Peyer's patch (tissue), 4 donors: ENCODE measurements around the gene SCN1B. TPM values are rescaled to one million over a fixed set of nuclear protein-coding genes. Genes with fewer than 3 reads are reported as not detected.

Experiments
- DNase-seq, 3 donors: peaks; one replicate each; pipeline ENCODE4 v3.0.0-alpha.2; 2017 to 2019
- H3K27ac ChIP-seq, 4 donors: fragments of 200-600 bp; sonication (generic); one replicate each; pipeline ENCODE4 v1.5.1; 2016 to 2019
- H3K27me3 ChIP-seq, 2 donors: fragments of 200-600 bp; sonication (generic); one replicate each; pipeline ENCODE4 v1.5.1; 2019
- H3K36me3 ChIP-seq, 3 donors: fragments of 200-600 bp; sonication (generic); one replicate each; pipeline ENCODE4 v1.5.1; 2016 to 2019
- H3K4me1 ChIP-seq, 4 donors: fragments of 200-600 bp; sonication (generic); one replicate each; pipeline ENCODE4 v1.5.1; 2016 to 2019
- H3K4me3 ChIP-seq, 4 donors: fragments of 200-600 bp; sonication (generic); 1 replicate in 3 of 4; 2 replicates in 1 of 4; pipeline ENCODE4 v1.5.1; 2016 to 2019; ENCODE audit warnings: mild to moderate bottlenecking in 1 of 4
- H3K9me3 ChIP-seq, 4 donors: fragments of 200-600 bp; sonication (generic); one replicate each; pipeline ENCODE4 v1.5.1; 2016 to 2019; ENCODE audit warnings: mild to moderate bottlenecking in 1 of 4
- POLR2A ChIP-seq, 2 donors: fragments of 450-650 bp; IDR thresholded peaks; one replicate each; pipeline ENCODE4 v1.5.1; 2017; ENCODE audit warnings: antibody characterized with exemption in 2 of 2, mild to moderate bottlenecking in 2 of 2, moderate library complexity in 2 of 2
- total RNA-seq, 4 donors: library from RNA; depleted of rRNA; stranded (reverse); fragments of >200 nt; gene quantifications; one replicate each; pipeline ENCODE4 v1.1.0, GENCODE V29; 2016
- TF ChIP-seq, protein P1 (sequence below), 6 experiments: fragments of 450-650 bp in 4 of 6; fragments of 200-600 bp in 2 of 6; sonication (generic) in 1 of 6; IDR thresholded peaks; one replicate each; pipeline ENCODE4 v1.5.1; 2017 to 2019; ENCODE audit warnings: antibody characterized with exemption in 6 of 6, mild to moderate bottlenecking in 3 of 6, moderate library complexity in 1 of 6

The SCN1B gene
- total RNA-seq, 4 donors from 2014 or later = 2.8 to 9.1 (median 5.1) TPM

DNA sequence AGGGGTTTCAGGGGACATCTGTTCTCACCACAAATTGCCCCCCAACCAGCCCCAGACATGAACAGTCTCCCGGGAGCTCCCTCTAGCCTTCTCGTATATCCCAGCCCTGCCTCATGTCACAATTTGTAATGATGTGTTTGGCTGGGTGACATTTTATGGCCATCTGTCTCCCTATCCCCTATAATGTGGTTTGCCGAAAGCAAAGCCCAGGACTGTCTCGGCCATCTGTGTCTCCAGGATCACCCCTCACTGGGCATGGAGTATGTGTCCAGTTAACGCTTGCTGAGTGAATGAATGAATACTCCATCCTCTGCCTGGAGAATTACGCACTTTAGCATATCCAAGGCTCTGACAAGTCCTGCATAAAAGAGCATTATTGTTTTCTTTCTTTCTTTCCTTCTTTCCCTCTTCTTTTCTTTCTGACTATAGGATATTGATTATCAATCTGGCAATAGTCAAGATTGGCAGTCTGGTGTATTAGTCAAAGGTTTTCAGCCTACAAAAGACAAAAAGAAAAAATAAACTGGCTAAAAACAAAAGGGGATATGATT lies 26.3 kb downstream of the SCN1B start:
- TF ChIP-seq, protein P1, sequence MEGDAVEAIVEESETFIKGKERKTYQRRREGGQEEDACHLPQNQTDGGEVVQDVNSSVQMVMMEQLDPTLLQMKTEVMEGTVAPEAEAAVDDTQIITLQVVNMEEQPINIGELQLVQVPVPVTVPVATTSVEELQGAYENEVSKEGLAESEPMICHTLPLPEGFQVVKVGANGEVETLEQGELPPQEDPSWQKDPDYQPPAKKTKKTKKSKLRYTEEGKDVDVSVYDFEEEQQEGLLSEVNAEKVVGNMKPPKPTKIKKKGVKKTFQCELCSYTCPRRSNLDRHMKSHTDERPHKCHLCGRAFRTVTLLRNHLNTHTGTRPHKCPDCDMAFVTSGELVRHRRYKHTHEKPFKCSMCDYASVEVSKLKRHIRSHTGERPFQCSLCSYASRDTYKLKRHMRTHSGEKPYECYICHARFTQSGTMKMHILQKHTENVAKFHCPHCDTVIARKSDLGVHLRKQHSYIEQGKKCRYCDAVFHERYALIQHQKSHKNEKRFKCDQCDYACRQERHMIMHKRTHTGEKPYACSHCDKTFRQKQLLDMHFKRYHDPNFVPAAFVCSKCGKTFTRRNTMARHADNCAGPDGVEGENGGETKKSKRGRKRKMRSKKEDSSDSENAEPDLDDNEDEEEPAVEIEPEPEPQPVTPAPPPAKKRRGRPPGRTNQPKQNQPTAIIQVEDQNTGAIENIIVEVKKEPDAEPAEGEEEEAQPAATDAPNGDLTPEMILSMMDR (IDR thresholded peaks at IDR 0.05) = no peak
- no peak for TF ChIP-seq POLR2A (IDR thresholded peaks at IDR 0.05)
- no peaks in the 10 kb centered on the region for H3K27me3 ChIP-seq
- no peak overlapping the region for H3K4me3 ChIP-seq
- no peak overlapping the region for H3K27ac ChIP-seq
- DNase-seq = no peak
- no peaks in the 10 kb centered on the region for H3K4me1 ChIP-seq
- no peaks in the 10 kb centered on the region for H3K36me3 ChIP-seq
- no peaks in the 10 kb centered on the region for H3K9me3 ChIP-seq

DNA sequence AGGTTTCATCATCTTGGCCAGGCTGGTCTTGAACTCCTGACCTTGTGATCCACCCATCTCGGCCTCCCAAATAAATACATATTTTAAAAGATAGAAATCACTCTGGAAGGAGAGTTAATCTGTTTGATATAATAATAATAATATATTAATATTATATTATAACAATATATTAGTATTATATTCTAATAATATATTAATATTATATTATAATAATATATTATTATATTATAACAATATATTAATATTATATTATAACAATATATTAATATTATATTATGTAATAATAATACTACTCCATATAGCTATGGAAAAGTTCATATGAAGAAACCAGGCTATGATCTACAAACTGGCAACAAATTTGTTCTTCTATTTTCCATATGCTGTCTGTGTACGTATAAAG lies 28.1 kb downstream of the SCN1B start:
- DNase-seq = no peak
- TF ChIP-seq, protein P1 (IDR thresholded peaks at IDR 0.05) = no peak
- TF ChIP-seq POLR2A (IDR thresholded peaks at IDR 0.05) = no peak
- Histone ChIP-seq H3K4me1 (no peaks in the 10 kb centered on the region), H3K36me3 (no peaks in the 10 kb centered on the region), H3K9me3 (no peaks in the 10 kb centered on the region), H3K27me3 (no peaks in the 10 kb centered on the region), H3K27ac (no peak overlapping the region), H3K4me3 (no peak overlapping the region)

DNA sequence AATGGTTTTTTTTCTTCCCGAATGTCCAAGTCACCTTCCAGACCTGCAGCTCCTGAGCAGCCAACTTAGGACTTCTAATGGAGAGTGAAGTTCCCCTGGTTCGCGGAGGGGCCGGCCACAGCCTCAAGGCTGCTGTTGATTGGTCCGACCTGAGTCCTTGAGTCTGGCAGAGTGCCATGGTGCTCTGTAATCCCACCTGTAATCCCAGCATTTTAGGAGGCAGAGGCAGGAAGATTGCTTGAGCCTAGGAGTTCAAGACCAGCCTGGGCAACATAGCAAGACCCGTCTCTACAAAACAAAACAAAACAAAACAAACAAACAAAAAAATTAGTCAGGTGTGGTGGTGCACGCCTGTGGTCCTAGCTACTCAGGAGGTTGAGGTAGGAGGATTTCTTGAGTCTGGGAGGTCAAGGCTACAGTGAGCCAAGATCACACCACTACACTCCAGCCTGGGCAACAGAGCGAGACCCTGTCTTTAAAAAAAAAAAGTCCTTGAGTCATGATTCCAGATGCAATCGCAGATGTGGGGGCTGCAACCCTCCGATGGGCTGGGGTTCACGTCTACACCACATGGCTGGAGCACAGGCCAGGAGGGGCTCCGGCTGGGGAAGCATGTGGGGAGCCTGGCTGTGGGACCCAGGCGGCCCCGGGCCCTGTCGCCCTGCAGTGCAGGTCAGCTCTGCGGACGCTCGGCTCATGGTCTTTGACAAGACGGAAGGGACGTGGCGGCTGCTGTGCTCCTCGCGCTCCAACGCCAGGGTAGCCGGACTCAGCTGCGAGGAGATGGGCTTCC lies 28.9 kb downstream of the SCN1B start:
- no peaks in the 10 kb centered on the region for H3K36me3 ChIP-seq
- H3K27ac ChIP-seq = no peak overlapping the region
- no peak overlapping the region for H3K4me3 ChIP-seq
- no peaks in the 10 kb centered on the region for H3K9me3 ChIP-seq
- H3K4me1 ChIP-seq = no peaks in the 10 kb centered on the region
- no peaks in the 10 kb centered on the region for H3K27me3 ChIP-seq
- TF ChIP-seq, protein P1 (IDR thresholded peaks at IDR 0.05) = no peak
- no peak for TF ChIP-seq POLR2A (IDR thresholded peaks at IDR 0.05)
- no peak for DNase-seq

DNA sequence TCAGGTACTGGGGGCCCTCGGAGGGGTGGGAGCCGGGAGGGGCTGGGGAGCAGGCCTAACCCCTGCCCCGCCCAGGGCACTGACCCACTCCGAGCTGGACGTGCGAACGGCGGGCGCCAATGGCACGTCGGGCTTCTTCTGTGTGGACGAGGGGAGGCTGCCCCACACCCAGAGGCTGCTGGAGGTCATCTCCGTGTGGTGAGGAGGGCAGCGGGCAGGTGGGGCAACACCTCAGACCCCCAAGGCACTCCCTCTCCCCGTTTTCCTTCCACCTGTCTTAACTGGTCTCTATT lies 29.5 kb downstream of the SCN1B start:
- no peak overlapping the region for H3K27ac ChIP-seq
- DNase-seq = no peak
- H3K4me3 ChIP-seq = no peak overlapping the region
- no peaks in the 10 kb centered on the region for H3K4me1 ChIP-seq
- TF ChIP-seq, protein P1 (IDR thresholded peaks at IDR 0.05) = no peak
- no peak for TF ChIP-seq POLR2A (IDR thresholded peaks at IDR 0.05)
- H3K27me3 ChIP-seq = no peaks in the 10 kb centered on the region
- no peaks in the 10 kb centered on the region for H3K9me3 ChIP-seq
- no peaks in the 10 kb centered on the region for H3K36me3 ChIP-seq

DNA sequence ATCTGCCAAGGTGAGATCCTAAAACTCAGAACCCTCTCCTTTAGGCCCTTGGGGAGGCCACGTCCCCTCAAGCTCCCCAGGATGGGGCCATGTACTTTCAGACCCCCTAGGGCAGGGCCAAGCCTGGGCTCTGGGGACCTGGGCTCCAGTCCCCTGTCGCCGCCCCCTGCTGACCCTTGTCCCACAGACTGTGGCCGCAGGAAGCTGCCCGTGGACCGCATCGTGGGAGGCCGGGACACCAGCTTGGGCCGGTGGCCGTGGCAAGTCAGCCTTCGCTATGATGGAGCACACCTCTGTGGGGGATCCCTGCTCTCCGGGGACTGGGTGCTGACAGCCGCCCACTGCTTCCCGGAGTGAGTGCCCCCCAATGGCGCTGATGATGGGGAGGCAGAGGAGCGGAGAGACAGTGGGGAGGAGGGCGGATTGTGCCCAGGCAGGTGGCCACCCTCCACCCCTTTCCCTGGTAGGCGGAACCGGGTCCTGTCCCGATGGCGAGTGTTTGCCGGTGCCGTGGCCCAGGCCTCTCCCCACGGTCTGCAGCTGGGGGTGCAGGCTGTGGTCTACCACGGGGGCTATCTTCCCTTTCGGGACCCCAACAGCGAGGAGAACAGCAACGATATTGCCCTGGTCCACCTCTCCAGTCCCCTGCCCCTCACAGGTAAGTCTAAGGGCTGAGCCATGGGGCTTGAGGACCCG lies 30.0 kb downstream of the SCN1B start:
- H3K4me1 ChIP-seq = no peaks in the 10 kb centered on the region
- H3K9me3 ChIP-seq = no peaks in the 10 kb centered on the region
- H3K4me3 ChIP-seq = no peak overlapping the region
- H3K27me3 ChIP-seq = no peaks in the 10 kb centered on the region
- no peaks in the 10 kb centered on the region for H3K36me3 ChIP-seq
- H3K27ac ChIP-seq = no peak overlapping the region
- DNase-seq = no peak
- no peak for TF ChIP-seq POLR2A (IDR thresholded peaks at IDR 0.05)
- TF ChIP-seq, protein P1 (IDR thresholded peaks at IDR 0.05) = no peak
